SU-DHL-6 (cell line): Measurements from ENCODE around the gene ELANE.
"Not testable (repeated sequence)": the region's sequence is repeated elsewhere in the genome, so short reads cannot be mapped to it uniquely, and the experiment has no call there.

Experiments used
- H2AFZ ChIP-seq: fragments of 200-600 bp; sonication (generic); 2 replicates; pipeline ENCODE4 v1.6.1; 2014; ENCODE audit warnings: low read depth, mild to moderate bottlenecking, moderate library complexity, mixed read lengths, antibody characterized with exemption, low read length; ENCODE audit not compliant: severe bottlenecking
- H3F3A ChIP-seq: fragments of 200-600 bp; shearing (Covaris generic); 2 replicates; pipeline ENCODE4 v1.6.0; 2016; ENCODE audit warnings: antibody characterized with exemption, mild to moderate bottlenecking; ENCODE audit not compliant: insufficient read depth
- H3K27ac ChIP-seq: fragments of 200-600 bp; sonication (generic); 2 replicates; pipeline ENCODE4 v1.5.1; 2016; ENCODE audit warnings: low read depth, mild to moderate bottlenecking, low read length, moderate library complexity, mixed read lengths
- H3K27me3 ChIP-seq: fragments of 200-600 bp; sonication (generic), shearing (Covaris generic); 2 replicates; pipeline ENCODE4 v1.6.0; 2014; ENCODE audit warnings: mild to moderate bottlenecking, low read length
- H3K36me3 ChIP-seq: fragments of 200-600 bp; sonication (generic); 2 replicates; pipeline ENCODE4 v1.6.1; 2014; ENCODE audit warnings: mild to moderate bottlenecking, low read length, mixed read lengths
- H3K4me2 ChIP-seq: fragments of 300-600, 200-600 bp; shearing (Covaris generic), sonication (generic); 2 replicates; pipeline ENCODE4 v1.6.0; 2014; ENCODE audit warnings: low read length, low read depth, mild to moderate bottlenecking; ENCODE audit not compliant: poor library complexity, severe bottlenecking
- H3K4me3 ChIP-seq: fragments of 200-600 bp; sonication (generic); 2 replicates; pipeline ENCODE4 v1.5.1; 2014; ENCODE audit warnings: antibody characterized with exemption, low read length, mild to moderate bottlenecking, mixed read lengths; ENCODE audit not compliant: insufficient read depth, poor library complexity, severe bottlenecking
- H3K79me2 ChIP-seq: fragments of 200-600 bp; sonication (generic); 2 replicates; pipeline ENCODE4 v1.6.1; 2014; ENCODE audit warnings: mild to moderate bottlenecking, low read length, moderate library complexity; ENCODE audit not compliant: insufficient read depth
- H3K9ac ChIP-seq: fragments of 200-600 bp; sonication (generic); 2 replicates; pipeline ENCODE4 v1.7.0; 2014; ENCODE audit warnings: mild to moderate bottlenecking, low read length
- H3K9me2 ChIP-seq: fragments of 200-600 bp; sonication (generic); replicated peaks from 2 replicates; pipeline ENCODE4 v1.6.1; 2014; ENCODE audit warnings: low read length; ENCODE audit not compliant: insufficient read depth
- H3K9me3 ChIP-seq: fragments of 200-600 bp; sonication (generic); 2 replicates; pipeline ENCODE4 v1.6.1; 2014; ENCODE audit warnings: low read length, mixed read lengths; ENCODE audit not compliant: insufficient read depth
- H4K20me1 ChIP-seq: fragments of 200-600 bp; sonication (generic); 2 replicates; pipeline ENCODE4 v1.6.1; 2014; ENCODE audit warnings: low read depth, mild to moderate bottlenecking, antibody characterized with exemption, low read length, moderate library complexity, mixed read lengths
- EZH2phosphoT487 ChIP-seq: fragments of 200-600 bp; sonication (generic), shearing (Covaris generic); conservative IDR thresholded peaks from 2 replicates; pipeline ENCODE4 v1.6.1; 2018; ENCODE audit warnings: mild to moderate bottlenecking, antibody characterized with exemption, low read length, moderate library complexity, mixed read lengths
- TF ChIP-seq, protein P1 (sequence below): fragments of 200-600 bp; sonication (generic); IDR thresholded peaks from one replicate; pipeline ENCODE4 v1.5.1; 2017; ENCODE audit warnings: antibody characterized with exemption, mild to moderate bottlenecking, low read length, moderate library complexity; ENCODE audit not compliant: insufficient read depth, poor library complexity, severe bottlenecking

The ELANE gene

DNA sequence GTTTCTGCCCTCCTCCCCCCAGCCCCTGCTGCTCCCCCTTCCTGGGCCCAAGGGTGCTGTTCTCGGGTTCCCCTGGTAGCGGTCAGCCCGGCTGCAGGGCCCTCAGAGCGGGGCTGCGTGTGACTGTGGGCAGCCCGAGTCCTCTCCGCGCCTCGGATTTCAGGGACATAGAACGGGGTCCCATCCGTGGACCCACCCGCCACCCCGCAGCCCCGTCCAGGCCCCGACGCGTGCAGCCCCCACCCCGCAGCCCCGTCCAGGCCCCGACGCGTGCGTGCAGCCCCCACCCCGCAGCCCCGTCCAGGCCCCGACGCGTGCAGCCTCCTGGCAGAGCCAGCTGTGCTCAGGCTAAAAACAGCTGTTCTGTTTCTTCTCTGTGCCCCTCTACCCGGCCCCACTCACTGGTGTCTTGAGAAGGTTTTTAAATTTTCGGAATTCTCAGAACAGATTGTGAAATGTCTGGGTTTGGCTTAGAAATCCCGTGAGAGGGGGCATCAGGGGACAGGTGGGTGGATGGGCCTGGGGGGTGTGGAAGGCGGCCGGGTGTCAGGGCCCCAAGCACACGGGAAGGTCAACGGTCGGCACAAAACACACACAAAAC is 16.8 kb upstream of the ELANE start:
- H3K9ac ChIP-seq, result no peak overlapping the region
- no peaks in the 10 kb centered on the region for H3K27me3 ChIP-seq
- no peak for TF ChIP-seq EZH2phosphoT487

DNA sequence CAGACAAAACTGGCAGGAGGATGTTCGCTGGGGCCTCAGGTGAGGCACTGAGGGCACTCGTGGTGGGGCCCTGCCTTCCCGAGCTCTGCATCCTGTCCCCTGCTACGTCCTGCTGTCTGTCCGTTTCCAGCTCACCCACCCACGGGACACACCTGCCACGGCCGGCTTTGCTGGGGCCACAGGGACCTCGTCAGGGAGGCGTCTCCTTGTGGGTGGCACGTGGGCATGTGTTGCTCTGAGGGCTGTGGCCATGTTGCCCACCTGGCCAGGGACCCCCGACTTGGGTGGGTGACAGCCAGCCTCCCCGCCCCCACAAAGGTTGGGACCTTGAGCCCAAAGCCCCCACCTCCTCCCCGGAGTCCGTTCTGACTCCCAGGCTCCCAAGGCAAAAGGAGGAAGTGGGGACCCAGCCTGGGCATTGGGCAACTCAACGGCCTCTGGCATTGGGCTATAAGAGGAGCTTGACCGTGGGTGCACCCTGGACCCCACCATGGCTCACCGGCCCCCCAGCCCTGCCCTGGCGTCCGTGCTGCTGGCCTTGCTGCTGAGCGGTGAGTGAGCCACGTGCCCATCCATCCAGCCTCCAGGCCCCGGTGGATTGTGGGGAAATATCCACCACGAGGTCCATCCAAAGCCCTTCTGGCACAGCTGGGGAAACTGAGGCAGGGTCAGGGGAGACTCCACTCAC is 11.4 kb upstream of the ELANE start, which contains the start of gene PRTN3:
TSS of gene PRTN3 (plus strand) at position 481 of the 688 bp plus-strand sequence. CDS start at position 491, 10 bp downstream.
- no peaks in the 10 kb centered on the region for H3K9me3 ChIP-seq
- no peaks in the 10 kb centered on the region for H3K27me3 ChIP-seq
- TF ChIP-seq EZH2phosphoT487, result no peak
- TF ChIP-seq, protein P1, sequence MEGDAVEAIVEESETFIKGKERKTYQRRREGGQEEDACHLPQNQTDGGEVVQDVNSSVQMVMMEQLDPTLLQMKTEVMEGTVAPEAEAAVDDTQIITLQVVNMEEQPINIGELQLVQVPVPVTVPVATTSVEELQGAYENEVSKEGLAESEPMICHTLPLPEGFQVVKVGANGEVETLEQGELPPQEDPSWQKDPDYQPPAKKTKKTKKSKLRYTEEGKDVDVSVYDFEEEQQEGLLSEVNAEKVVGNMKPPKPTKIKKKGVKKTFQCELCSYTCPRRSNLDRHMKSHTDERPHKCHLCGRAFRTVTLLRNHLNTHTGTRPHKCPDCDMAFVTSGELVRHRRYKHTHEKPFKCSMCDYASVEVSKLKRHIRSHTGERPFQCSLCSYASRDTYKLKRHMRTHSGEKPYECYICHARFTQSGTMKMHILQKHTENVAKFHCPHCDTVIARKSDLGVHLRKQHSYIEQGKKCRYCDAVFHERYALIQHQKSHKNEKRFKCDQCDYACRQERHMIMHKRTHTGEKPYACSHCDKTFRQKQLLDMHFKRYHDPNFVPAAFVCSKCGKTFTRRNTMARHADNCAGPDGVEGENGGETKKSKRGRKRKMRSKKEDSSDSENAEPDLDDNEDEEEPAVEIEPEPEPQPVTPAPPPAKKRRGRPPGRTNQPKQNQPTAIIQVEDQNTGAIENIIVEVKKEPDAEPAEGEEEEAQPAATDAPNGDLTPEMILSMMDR, result no peak
- no peak within 1 kb of the TSS for H3K9ac ChIP-seq
- H3K4me3 ChIP-seq, result no peak within 1 kb of the TSS
- H4K20me1 ChIP-seq, result no peaks in the 10 kb centered on the region
- H3K36me3 ChIP-seq, result no peaks in the 10 kb centered on the region
- no peaks in the 10 kb centered on the region for H3K9me2 ChIP-seq
- H3K27ac ChIP-seq, result no peak within 1 kb of the TSS
- no peak within 1 kb of the TSS for H2AFZ ChIP-seq
- no peaks in the 10 kb centered on the region for H3K79me2 ChIP-seq
- H3K4me2 ChIP-seq, result no peak within 1 kb of the TSS
- H3F3A ChIP-seq, result no peaks in the 10 kb centered on the region

More for the DNA sequence above, 16.8 kb upstream of the ELANE start:
- H3K79me2 ChIP-seq, result no peaks in the 10 kb centered on the region
- no peak overlapping the region for H2AFZ ChIP-seq
- no peak overlapping the region for H3K4me3 ChIP-seq
- no peaks in the 10 kb centered on the region for H3K9me2 ChIP-seq
- H3K27ac ChIP-seq, result no peak overlapping the region
- H3F3A ChIP-seq, result no peaks in the 10 kb centered on the region
- no peaks in the 10 kb centered on the region for H4K20me1 ChIP-seq
- no peaks in the 10 kb centered on the region for H3K36me3 ChIP-seq
- no peaks in the 10 kb centered on the region for H3K9me3 ChIP-seq
- H3K4me2 ChIP-seq, result no peak overlapping the region

DNA sequence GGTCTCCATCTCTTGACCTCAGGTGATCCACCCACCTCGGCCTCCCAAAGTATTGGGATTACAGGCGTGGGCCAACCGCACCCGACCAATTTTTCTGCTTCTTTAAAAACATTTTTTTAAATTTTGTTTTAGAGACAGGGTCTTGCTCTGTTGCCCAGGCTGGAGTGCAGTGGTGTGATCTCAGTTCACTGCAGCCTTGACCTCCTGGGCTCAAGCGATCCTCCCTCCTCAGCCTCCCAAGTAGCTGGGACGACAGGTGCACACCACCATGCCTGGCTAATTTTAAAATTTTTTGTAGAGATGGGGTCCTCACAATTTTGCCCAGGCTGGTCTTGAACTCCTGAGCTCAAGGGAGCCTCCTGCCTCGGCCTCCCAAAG is 9.3 kb upstream of the ELANE start:
- H3K4me3 ChIP-seq, result not testable (repeated sequence)

DNA sequence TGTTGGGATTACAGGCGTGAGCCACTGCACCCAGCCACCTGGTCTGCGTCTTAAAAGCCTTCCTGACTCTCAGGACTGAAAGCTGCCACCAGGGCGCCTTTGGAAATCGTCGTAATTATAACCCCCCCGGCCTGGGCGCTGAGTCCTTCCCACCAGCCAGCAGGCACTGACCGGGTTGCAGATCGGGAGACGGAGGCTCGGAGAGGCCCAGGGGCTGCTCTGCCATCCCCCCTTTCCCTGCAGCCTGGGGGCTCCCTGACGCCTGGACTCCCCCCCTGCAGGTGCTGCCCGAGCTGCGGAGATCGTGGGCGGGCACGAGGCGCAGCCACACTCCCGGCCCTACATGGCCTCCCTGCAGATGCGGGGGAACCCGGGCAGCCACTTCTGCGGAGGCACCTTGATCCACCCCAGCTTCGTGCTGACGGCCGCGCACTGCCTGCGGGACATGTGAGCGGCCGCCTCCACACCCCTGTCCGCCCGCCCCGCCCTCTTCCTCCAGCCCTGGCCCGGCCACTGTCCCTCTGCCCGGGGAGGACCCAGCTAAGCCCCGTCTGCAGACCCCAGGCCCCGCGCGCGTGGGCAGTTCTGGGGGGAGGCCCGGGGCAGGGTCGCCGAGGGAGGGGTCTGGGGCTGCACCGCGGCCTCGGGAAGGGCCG is 8.8 kb upstream of the ELANE start:
- Histone ChIP-seq H3K4me3 (no peak overlapping the region), H3K79me2 (no peaks in the 10 kb centered on the region), H3K36me3 (no peaks in the 10 kb centered on the region), H3K9ac (no peak overlapping the region), H3F3A (no peaks in the 10 kb centered on the region), H2AFZ (no peak overlapping the region), H3K9me2 (no peaks in the 10 kb centered on the region), H3K27ac (no peak overlapping the region), H3K4me2 (no peak overlapping the region), H3K9me3 (no peaks in the 10 kb centered on the region), H3K27me3 (no peaks in the 10 kb centered on the region), H4K20me1 (no peaks in the 10 kb centered on the region)
- TF ChIP-seq, protein P1, result no peak
- no peak for TF ChIP-seq EZH2phosphoT487

More for the DNA sequence above, 9.3 kb upstream of the ELANE start:
- not testable (repeated sequence) for H3K27me3 ChIP-seq, H3K36me3 ChIP-seq, H3K9me3 ChIP-seq, H3K4me2 ChIP-seq, H3K79me2 ChIP-seq, H3F3A ChIP-seq, H3K9me2 ChIP-seq, H4K20me1 ChIP-seq, H2AFZ ChIP-seq, H3K9ac ChIP-seq, H3K27ac ChIP-seq
